Mucosa of rectum (tissue), 2 donors: ENCODE data around the gene DENND2D.

ENCODE experiments used
- H3K27ac ChIP-seq, 2 donors: one replicate each; pipeline ENCODE4 v1.7.0; 2013; ENCODE audit warnings: inconsistent platforms in 2 of 2, low read depth in 2 of 2, low read length in 2 of 2
- H3K27me3 ChIP-seq, 2 donors: one replicate each; pipeline ENCODE4 v1.7.0; 2013; ENCODE audit warnings: low read length in 2 of 2; ENCODE audit not compliant: control insufficient read depth in 2 of 2, insufficient read depth in 2 of 2
- H3K36me3 ChIP-seq, 2 donors: one replicate each; pipeline ENCODE4 v1.7.0; 2013; ENCODE audit warnings: low read length in 2 of 2; ENCODE audit not compliant: control insufficient read depth in 2 of 2, insufficient read depth in 2 of 2
- H3K4me1 ChIP-seq, 2 donors: one replicate each; pipeline ENCODE4 v1.7.0; 2013; ENCODE audit warnings: low read length in 2 of 2, mild to moderate bottlenecking in 1 of 2; ENCODE audit not compliant: control insufficient read depth in 2 of 2, insufficient read depth in 2 of 2
- H3K4me3 ChIP-seq, 2 donors: one replicate each; pipeline ENCODE4 v1.7.0; 2013; ENCODE audit warnings: low read length in 2 of 2
- H3K9ac ChIP-seq, 2 donors: one replicate each; pipeline ENCODE4 v1.7.0; 2013; ENCODE audit warnings: low read length in 2 of 2, low read depth in 1 of 2, mild to moderate bottlenecking in 1 of 2
- H3K9me3 ChIP-seq, 2 donors: one replicate each; pipeline ENCODE4 v1.7.0; 2013; ENCODE audit warnings: low read length in 2 of 2; ENCODE audit not compliant: control insufficient read depth in 2 of 2
- donor health status: healthy.
- donor health status: Normal muscosa, but diverticular disease.

The DENND2D gene

GRCh38 chr1:111179968-111180533, 20.4 kb downstream of the DENND2D start:
- Histone ChIP-seq H3K9me3 (no peaks in the 10 kb centered on the region), H3K4me3 (no peak overlapping the region), H3K4me1 (peaks cover 0 to 10% of the 10 kb centered on the region in 2 donors), H3K9ac (no peak overlapping the region), H3K27me3 (no peaks in the 10 kb centered on the region), H3K36me3 (peaks cover 19 to 23% of the 10 kb centered on the region in 2 donors), H3K27ac (no peak overlapping the region)

- H3K27me3 ChIP-seq = no peaks in the 10 kb centered on the region
- no peak overlapping the region for H3K4me3 ChIP-seq
- no peak overlapping the region for H3K9ac ChIP-seq
- H3K9me3 ChIP-seq = no peaks in the 10 kb centered on the region
- H3K36me3 ChIP-seq = peaks cover 15 to 18% of the 10 kb centered on the region in 2 donors
- H3K4me1 ChIP-seq = peaks cover 0 to 1% of the 10 kb centered on the region in 2 donors
- H3K27ac ChIP-seq = no peak overlapping the region
Observed at GRCh38 chr1:111176678-111177077, 23.8 kb downstream of the DENND2D start.

- Histone ChIP-seq H3K4me3 (no peak overlapping the region), H3K9me3 (no peaks in the 10 kb centered on the region), H3K27me3 (no peaks in the 10 kb centered on the region), H3K9ac (no peak overlapping the region), H3K4me1 (no peaks in the 10 kb centered on the region), H3K27ac (no peak overlapping the region), H3K36me3 (peaks cover 15 to 18% of the 10 kb centered on the region in 2 donors)
Observed at GRCh38 chr1:111175349-111175748, 25.1 kb downstream of the DENND2D start.

GRCh38 chr1:111174070-111174469, 26.4 kb downstream of the DENND2D start:
- H3K9me3 ChIP-seq = no peaks in the 10 kb centered on the region
- no peak overlapping the region for H3K4me3 ChIP-seq
- H3K36me3 ChIP-seq = peaks cover 15% of the 10 kb centered on the region in 2 donors
- H3K4me1 ChIP-seq = no peaks in the 10 kb centered on the region
- H3K27me3 ChIP-seq = no peaks in the 10 kb centered on the region
- no peak overlapping the region for H3K27ac ChIP-seq
- H3K9ac ChIP-seq = no peak overlapping the region

- Histone ChIP-seq H3K4me3 (no peak overlapping the region), H3K36me3 (peaks cover 21 to 27% of the 10 kb centered on the region in 2 donors), H3K27me3 (no peaks in the 10 kb centered on the region), H3K9me3 (no peaks in the 10 kb centered on the region), H3K27ac (no peak overlapping the region), H3K9ac (no peak overlapping the region), H3K4me1 (no peaks in the 10 kb centered on the region)
Observed at GRCh38 chr1:111172463-111172862, 28.0 kb downstream of the DENND2D start.

- Histone ChIP-seq H3K4me1 (no peaks in the 10 kb centered on the region), H3K9me3 (no peaks in the 10 kb centered on the region), H3K36me3 (peaks cover 9 to 41% of the 10 kb centered on the region in 2 donors), H3K9ac (no peak overlapping the region), H3K27ac (no peak overlapping the region), H3K27me3 (no peaks in the 10 kb centered on the region), H3K4me3 (no peak overlapping the region)
Observed at GRCh38 chr1:111164151-111164550, 36.3 kb downstream of the DENND2D start.

- Histone ChIP-seq H3K9me3 (no peaks in the 10 kb centered on the region), H3K9ac (no peak overlapping the region), H3K27ac (no peak overlapping the region), H3K36me3 (peaks cover 3 to 37% of the 10 kb centered on the region in 2 donors), H3K4me3 (no peak overlapping the region), H3K27me3 (no peaks in the 10 kb centered on the region), H3K4me1 (no peaks in the 10 kb centered on the region)
Observed at GRCh38 chr1:111163363-111163762, 37.1 kb downstream of the DENND2D start.

- Histone ChIP-seq H3K4me3 (no peak overlapping the region), H3K27me3 (no peaks in the 10 kb centered on the region), H3K27ac (no peak overlapping the region), H3K36me3 (peaks cover 3 to 31% of the 10 kb centered on the region in 2 donors), H3K4me1 (no peaks in the 10 kb centered on the region), H3K9ac (no peak overlapping the region), H3K9me3 (no peaks in the 10 kb centered on the region)
Observed at GRCh38 chr1:111162488-111162880, 38.0 kb downstream of the DENND2D start.

GRCh38 chr1:111161843-111162487, 38.5 kb downstream of the DENND2D start:
- Histone ChIP-seq H3K4me1 (no peaks in the 10 kb centered on the region), H3K36me3 (peaks cover 3 to 31% of the 10 kb centered on the region in 2 donors), H3K9me3 (no peaks in the 10 kb centered on the region)

GRCh38 chr1:111157431-111157830, 43.0 kb downstream of the DENND2D start:
- H3K36me3 ChIP-seq = peaks cover 12 to 29% of the 10 kb centered on the region in 2 donors
- no peak overlapping the region for H3K9ac ChIP-seq
- no peaks in the 10 kb centered on the region for H3K4me1 ChIP-seq
- no peak overlapping the region for H3K27ac ChIP-seq
- H3K27me3 ChIP-seq = no peaks in the 10 kb centered on the region
- H3K4me3 ChIP-seq = no peak overlapping the region
- no peaks in the 10 kb centered on the region for H3K9me3 ChIP-seq

More at GRCh38 chr1:111161843-111162487, 38.5 kb downstream of the DENND2D start:
- H3K4me3 ChIP-seq = no peak overlapping the region
- H3K27ac ChIP-seq = no peak overlapping the region
- no peaks in the 10 kb centered on the region for H3K27me3 ChIP-seq
- H3K9ac ChIP-seq = no peak overlapping the region
